ENCODE data around the gene SLC35E3. TPM values are rescaled to one million over a fixed set of nuclear protein-coding genes. Genes with fewer than 3 reads are reported as not detected.
A peak's percentile ranks its signal among the peaks of the same experiment; 100 is the strongest.

Gene SLC35E3
- total and polyA plus RNA-seq, 2 of the 13 experiments (the other 11 are each of a cell fraction or from before 2014, with no cell fraction given), result 13.0 to 22.1 TPM

DNA sequence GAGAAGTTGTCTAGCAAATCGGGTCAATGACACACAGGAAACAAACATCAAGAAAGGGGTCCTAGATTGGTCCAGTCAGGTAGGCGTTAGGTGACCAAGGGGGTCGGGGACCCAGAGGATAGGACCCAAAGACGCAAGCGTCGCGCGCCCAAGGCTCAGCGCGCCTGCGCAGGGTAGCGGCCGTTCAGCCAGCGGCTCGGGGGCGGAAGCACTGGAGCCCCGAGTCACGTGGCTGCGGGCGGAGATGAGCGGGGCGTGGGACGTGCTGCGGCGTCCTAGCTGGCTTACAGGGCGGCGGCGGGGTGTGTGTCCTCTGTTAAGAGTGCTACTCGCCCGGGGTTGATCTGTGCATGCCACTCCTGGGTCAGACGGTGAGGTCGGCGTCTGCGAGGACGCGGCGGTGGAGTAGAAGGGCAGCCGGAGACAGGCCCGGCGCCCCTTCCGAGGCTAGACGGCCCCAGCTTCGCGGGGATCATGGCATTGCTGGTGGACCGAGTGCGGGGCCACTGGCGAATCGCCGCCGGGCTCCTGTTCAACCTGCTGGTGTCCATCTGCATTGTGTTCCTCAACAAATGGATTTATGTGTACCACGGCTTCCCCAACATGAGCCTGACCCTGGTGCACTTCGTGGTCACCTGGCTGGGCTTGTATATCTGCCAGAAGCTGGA, at the start of gene SLC35E3 (continued):
- TF ChIP-seq, protein P1, sequence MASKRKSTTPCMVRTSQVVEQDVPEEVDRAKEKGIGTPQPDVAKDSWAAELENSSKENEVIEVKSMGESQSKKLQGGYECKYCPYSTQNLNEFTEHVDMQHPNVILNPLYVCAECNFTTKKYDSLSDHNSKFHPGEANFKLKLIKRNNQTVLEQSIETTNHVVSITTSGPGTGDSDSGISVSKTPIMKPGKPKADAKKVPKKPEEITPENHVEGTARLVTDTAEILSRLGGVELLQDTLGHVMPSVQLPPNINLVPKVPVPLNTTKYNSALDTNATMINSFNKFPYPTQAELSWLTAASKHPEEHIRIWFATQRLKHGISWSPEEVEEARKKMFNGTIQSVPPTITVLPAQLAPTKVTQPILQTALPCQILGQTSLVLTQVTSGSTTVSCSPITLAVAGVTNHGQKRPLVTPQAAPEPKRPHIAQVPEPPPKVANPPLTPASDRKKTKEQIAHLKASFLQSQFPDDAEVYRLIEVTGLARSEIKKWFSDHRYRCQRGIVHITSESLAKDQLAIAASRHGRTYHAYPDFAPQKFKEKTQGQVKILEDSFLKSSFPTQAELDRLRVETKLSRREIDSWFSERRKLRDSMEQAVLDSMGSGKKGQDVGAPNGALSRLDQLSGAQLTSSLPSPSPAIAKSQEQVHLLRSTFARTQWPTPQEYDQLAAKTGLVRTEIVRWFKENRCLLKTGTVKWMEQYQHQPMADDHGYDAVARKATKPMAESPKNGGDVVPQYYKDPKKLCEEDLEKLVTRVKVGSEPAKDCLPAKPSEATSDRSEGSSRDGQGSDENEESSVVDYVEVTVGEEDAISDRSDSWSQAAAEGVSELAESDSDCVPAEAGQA (IDR thresholded peaks at IDR 0.05; ENCODE audit: low read depth), result peak; percentile 68; the same call in 1 of the 2 replicates
- TF ChIP-seq, protein P1 (CRISPR knock-in tag; IDR thresholded peaks at IDR 0.05; ENCODE audit: borderline replicate concordance), result no peak
- TF ChIP-seq, protein P2, sequence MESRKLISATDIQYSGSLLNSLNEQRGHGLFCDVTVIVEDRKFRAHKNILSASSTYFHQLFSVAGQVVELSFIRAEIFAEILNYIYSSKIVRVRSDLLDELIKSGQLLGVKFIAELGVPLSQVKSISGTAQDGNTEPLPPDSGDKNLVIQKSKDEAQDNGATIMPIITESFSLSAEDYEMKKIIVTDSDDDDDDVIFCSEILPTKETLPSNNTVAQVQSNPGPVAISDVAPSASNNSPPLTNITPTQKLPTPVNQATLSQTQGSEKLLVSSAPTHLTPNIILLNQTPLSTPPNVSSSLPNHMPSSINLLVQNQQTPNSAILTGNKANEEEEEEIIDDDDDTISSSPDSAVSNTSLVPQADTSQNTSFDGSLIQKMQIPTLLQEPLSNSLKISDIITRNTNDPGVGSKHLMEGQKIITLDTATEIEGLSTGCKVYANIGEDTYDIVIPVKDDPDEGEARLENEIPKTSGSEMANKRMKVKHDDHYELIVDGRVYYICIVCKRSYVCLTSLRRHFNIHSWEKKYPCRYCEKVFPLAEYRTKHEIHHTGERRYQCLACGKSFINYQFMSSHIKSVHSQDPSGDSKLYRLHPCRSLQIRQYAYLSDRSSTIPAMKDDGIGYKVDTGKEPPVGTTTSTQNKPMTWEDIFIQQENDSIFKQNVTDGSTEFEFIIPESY (CRISPR knock-in tag; IDR thresholded peaks at IDR 0.05), result no peak
- TF ChIP-seq HHEX (CRISPR knock-in tag; IDR thresholded peaks at IDR 0.05), result no peak
- TF ChIP-seq ARHGAP35 (CRISPR knock-in tag; IDR thresholded peaks at IDR 0.05; ENCODE audit: borderline replicate concordance), result no peak
- TF ChIP-seq, protein P3, sequence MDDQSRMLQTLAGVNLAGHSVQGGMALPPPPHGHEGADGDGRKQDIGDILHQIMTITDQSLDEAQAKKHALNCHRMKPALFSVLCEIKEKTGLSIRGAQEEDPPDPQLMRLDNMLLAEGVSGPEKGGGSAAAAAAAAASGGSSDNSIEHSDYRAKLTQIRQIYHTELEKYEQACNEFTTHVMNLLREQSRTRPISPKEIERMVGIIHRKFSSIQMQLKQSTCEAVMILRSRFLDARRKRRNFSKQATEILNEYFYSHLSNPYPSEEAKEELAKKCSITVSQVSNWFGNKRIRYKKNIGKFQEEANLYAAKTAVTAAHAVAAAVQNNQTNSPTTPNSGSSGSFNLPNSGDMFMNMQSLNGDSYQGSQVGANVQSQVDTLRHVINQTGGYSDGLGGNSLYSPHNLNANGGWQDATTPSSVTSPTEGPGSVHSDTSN (CRISPR knock-in tag; IDR thresholded peaks at IDR 0.05; ENCODE audit: borderline replicate concordance), result no peak
- no peak for TF ChIP-seq ZNF615 (CRISPR knock-in tag; IDR thresholded peaks at IDR 0.05; ENCODE audit: borderline replicate concordance)
- peak; percentile 78 for TF ChIP-seq AGO1 (IDR thresholded peaks at IDR 0.05; ENCODE audit: low read depth, low read length, poor library complexity, severe bottlenecking)
- no peak for TF ChIP-seq ZNF572 (CRISPR knock-in tag; IDR thresholded peaks at IDR 0.05)
- no peak for TF ChIP-seq TBX3 (IDR thresholded peaks at IDR 0.05; ENCODE audit: borderline replicate concordance)
- TF ChIP-seq FOSL2 (CRISPR knock-in tag; IDR thresholded peaks at IDR 0.05), result peak; percentile 53; the same call in 1 of the 2 replicates
- no peak for TF ChIP-seq EHMT2 (IDR thresholded peaks at IDR 0.05; ENCODE audit: borderline replicate concordance, low read depth, low read length)
- TF ChIP-seq MATR3 (CRISPR knock-in tag; IDR thresholded peaks at IDR 0.05), result no peak
- TF ChIP-seq ZNF616 (CRISPR knock-in tag; IDR thresholded peaks at IDR 0.05; ENCODE audit: low read depth), result no peak
- TF ChIP-seq ZNF724P (CRISPR knock-in tag; IDR thresholded peaks at IDR 0.05; ENCODE audit: borderline replicate concordance), result 0 out of 2 replicates have a peak, but pooled peaks have one; percentile 79
- TF ChIP-seq SP140L (CRISPR knock-in tag; IDR thresholded peaks at IDR 0.05; ENCODE audit: borderline replicate concordance), result no peak
- TF ChIP-seq, protein P4, sequence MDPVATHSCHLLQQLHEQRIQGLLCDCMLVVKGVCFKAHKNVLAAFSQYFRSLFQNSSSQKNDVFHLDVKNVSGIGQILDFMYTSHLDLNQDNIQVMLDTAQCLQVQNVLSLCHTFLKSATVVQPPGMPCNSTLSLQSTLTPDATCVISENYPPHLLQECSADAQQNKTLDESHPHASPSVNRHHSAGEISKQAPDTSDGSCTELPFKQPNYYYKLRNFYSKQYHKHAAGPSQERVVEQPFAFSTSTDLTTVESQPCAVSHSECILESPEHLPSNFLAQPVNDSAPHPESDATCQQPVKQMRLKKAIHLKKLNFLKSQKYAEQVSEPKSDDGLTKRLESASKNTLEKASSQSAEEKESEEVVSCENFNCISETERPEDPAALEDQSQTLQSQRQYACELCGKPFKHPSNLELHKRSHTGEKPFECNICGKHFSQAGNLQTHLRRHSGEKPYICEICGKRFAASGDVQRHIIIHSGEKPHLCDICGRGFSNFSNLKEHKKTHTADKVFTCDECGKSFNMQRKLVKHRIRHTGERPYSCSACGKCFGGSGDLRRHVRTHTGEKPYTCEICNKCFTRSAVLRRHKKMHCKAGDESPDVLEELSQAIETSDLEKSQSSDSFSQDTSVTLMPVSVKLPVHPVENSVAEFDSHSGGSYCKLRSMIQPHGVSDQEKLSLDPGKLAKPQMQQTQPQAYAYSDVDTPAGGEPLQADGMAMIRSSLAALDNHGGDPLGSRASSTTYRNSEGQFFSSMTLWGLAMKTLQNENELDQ (CRISPR knock-in tag; IDR thresholded peaks at IDR 0.05; ENCODE audit: borderline replicate concordance), result no peak
- TF ChIP-seq ZNF468 (CRISPR knock-in tag; IDR thresholded peaks at IDR 0.05), result no peak

Measured in HepG2 (cell line).